Hematopoietic multipotent progenitor cell (in vitro differentiated cells): Measurements from ENCODE around the gene VPS13A. TPM values are rescaled to one million over a fixed set of nuclear protein-coding genes. Genes with fewer than 3 reads are reported as not detected.

Source experiments
- DNase-seq, 3 donors: peaks; one replicate each; pipeline ENCODE4 v3.0.0-alpha.2; 2011 to 2015; ENCODE audit warnings: low read depth in 2 of 3, low spot score in 2 of 3
- total RNA-seq: library from RNA; depleted of rRNA; stranded (reverse); fragments of >200 nt; gene quantifications from one replicate; pipeline ENCODE4 v1.2.3, GENCODE V29; 2012

VPS13A gene
- total RNA-seq, 1 donor, result 16.2 TPM

- no peak for DNase-seq
These were observed 244.4 kb downstream of the VPS13A start for GRCh38 chr9:77421506-77422265.

GRCh38 chr9:77422969-77423368, 245.6 kb downstream of the VPS13A start:
- no peak for DNase-seq

- DNase-seq, result no peak
These were observed 246.5 kb downstream of the VPS13A start for GRCh38 chr9:77423841-77424240.

GRCh38 chr9:77424993-77425392, 247.7 kb downstream of the VPS13A start:
- no peak for DNase-seq

GRCh38 chr9:77426712-77427111, 249.4 kb downstream of the VPS13A start:
- DNase-seq, result no peak

- no peak for DNase-seq
These were observed 250.1 kb downstream of the VPS13A start for GRCh38 chr9:77427256-77427927.

- no peak for DNase-seq
These were observed 252.6 kb downstream of the VPS13A start for GRCh38 chr9:77429928-77430327.

- DNase-seq, result no peak
These were observed 254.7 kb downstream of the VPS13A start for GRCh38 chr9:77432053-77432452.

GRCh38 chr9:77433675-77434445, 256.5 kb downstream of the VPS13A start:
- peak in 2 of 3 donors; percentile 58 to 77 for DNase-seq

GRCh38 chr9:77435277-77435676, 257.9 kb downstream of the VPS13A start:
- no peak for DNase-seq

- no peak for DNase-seq
These were observed 258.4 kb downstream of the VPS13A start for GRCh38 chr9:77435688-77436087.

- DNase-seq, result peak in 1 of 3 donors; percentile 26
These were observed 261.3 kb downstream of the VPS13A start for GRCh38 chr9:77438653-77439052.

GRCh38 chr9:77440057-77440456, 262.7 kb downstream of the VPS13A start:
- no peak for DNase-seq

GRCh38 chr9:77441124-77441523, 263.8 kb downstream of the VPS13A start:
- peak in 1 of 3 donors; percentile 43 for DNase-seq

GRCh38 chr9:77442436-77442835, 265.1 kb downstream of the VPS13A start:
- DNase-seq, result no peak

- no peak for DNase-seq
These were observed 270.3 kb downstream of the VPS13A start for GRCh38 chr9:77447646-77448045.

GRCh38 chr9:77449240-77450084, 272.1 kb downstream of the VPS13A start:
- no peak for DNase-seq

- DNase-seq, result no peak
These were observed 272.7 kb downstream of the VPS13A start for GRCh38 chr9:77450085-77450475.

GRCh38 chr9:77451507-77451906, 274.2 kb downstream of the VPS13A start:
- no peak for DNase-seq

GRCh38 chr9:77453825-77454647, 276.7 kb downstream of the VPS13A start:
- DNase-seq, result peak in 2 of 3 donors; percentile 17 to 66
